AG09309 (cell line): Measurements from ENCODE around the gene RBBP5.

Experiments used
- DNase-seq: peaks from one replicate; pipeline ENCODE4 v3.0.0-alpha.2; 2010; ENCODE audit warnings: low read depth
- H3K4me3 ChIP-seq: 2 replicates; pipeline ENCODE4 v1.5.1; 2011; ENCODE audit warnings: mild to moderate bottlenecking, low read depth, low read length, moderate library complexity; ENCODE audit not compliant: control insufficient read depth
- CTCF ChIP-seq: IDR thresholded peaks from 2 replicates; pipeline ENCODE4 v1.5.1; 2011; ENCODE audit warnings: mild to moderate bottlenecking, low read depth, low read length, inconsistent platforms; ENCODE audit not compliant: insufficient read depth, control insufficient read depth; ENCODE audit errors: missing control alignments

RBBP5 gene

GRCh38 chr1:205133287-205133686, 11.5 kb upstream of the RBBP5 start:
- TF ChIP-seq CTCF, result no peak
- no peak overlapping the region for H3K4me3 ChIP-seq
- no peak for DNase-seq

GRCh38 chr1:205129447-205130029, 7.8 kb upstream of the RBBP5 start:
- TF ChIP-seq CTCF, result no peak
- DNase-seq, result no peak
- H3K4me3 ChIP-seq, result no peak overlapping the region

- TF ChIP-seq CTCF, result no peak
- no peak overlapping the region for H3K4me3 ChIP-seq
- no peak for DNase-seq
Observed at GRCh38 chr1:205128050-205128449, 6.3 kb upstream of the RBBP5 start.

GRCh38 chr1:205127646-205128045, 5.9 kb upstream of the RBBP5 start:
- TF ChIP-seq CTCF, result no peak
- no peak for DNase-seq

GRCh38 chr1:205124726-205125125, 2.9 kb upstream of the RBBP5 start:
- no peak for TF ChIP-seq CTCF
- H3K4me3 ChIP-seq, result no peak overlapping the region
- DNase-seq, result no peak

More at GRCh38 chr1:205127646-205128045, 5.9 kb upstream of the RBBP5 start:
- no peak overlapping the region for H3K4me3 ChIP-seq

- no peak for TF ChIP-seq CTCF
- DNase-seq, result no peak
- H3K4me3 ChIP-seq, result peak overlapping the region; percentile 32
Observed at GRCh38 chr1:205122489-205122882, 708 bp upstream of the RBBP5 start.

- no peak for DNase-seq
- no peak overlapping the region for H3K4me3 ChIP-seq
- no peak for TF ChIP-seq CTCF
Observed at GRCh38 chr1:205118752-205119151, 3.0 kb downstream of the RBBP5 start.
